ENCODE results near the gene ZNF516.

ZNF516 gene

GRCh38 chr18:76421685-76422078 lies 73.4 kb downstream of the ZNF516 start:
- Histone ChIP-seq H3K9me3 (ENCODE audit: control insufficient read depth, insufficient read depth, low read length) (no peaks in the 10 kb centered on the region), H3K79me2 (ENCODE audit: control insufficient read depth, low read length) (peaks cover 82% of the 10 kb centered on the region), H4K20me1 (ENCODE audit: control insufficient read depth, insufficient read depth, low read depth, low read length) (peaks cover under 1% of the 10 kb centered on the region; the same call in 1 of the 2 replicates), H3K9me2 (replicated peaks; ENCODE audit: control insufficient read depth, low read length) (no peaks in the 10 kb centered on the region), H3K36me3 (ENCODE audit: control insufficient read depth, low read length) (no peaks in the 10 kb centered on the region), H3K4me1 (ENCODE audit: control insufficient read depth, low read length) (no peaks in the 10 kb centered on the region), H3K4me3 (ENCODE audit: low read length) (no peak overlapping the region), H3K4me2 (ENCODE audit: low read length) (no peak overlapping the region), H3K27me3 (ENCODE audit: control insufficient read depth, low read length) (no peaks in the 10 kb centered on the region), H3K27ac (ENCODE audit: low read depth, low read length) (no peak overlapping the region), H3F3A (ENCODE audit: control insufficient read depth, insufficient read depth) (no peaks in the 10 kb centered on the region)
- TF ChIP-seq CTCF (IDR thresholded peaks at IDR 0.05; ENCODE audit: low read depth, low read length, poor library complexity, severe bottlenecking), result no peak
- no peak for TF ChIP-seq EZH2phosphoT487 (IDR thresholded peaks at IDR 0.05; ENCODE audit: borderline replicate concordance, low read length)

GRCh38 chr18:76420898-76421684 lies 74.0 kb downstream of the ZNF516 start:
- Histone ChIP-seq H3F3A (ENCODE audit: control insufficient read depth, insufficient read depth) (no peaks in the 10 kb centered on the region), H3K4me3 (ENCODE audit: low read length) (no peak overlapping the region), H3K27ac (ENCODE audit: low read depth, low read length) (no peak overlapping the region), H3K79me2 (ENCODE audit: control insufficient read depth, low read length) (peaks cover 81% of the 10 kb centered on the region), H4K20me1 (ENCODE audit: control insufficient read depth, insufficient read depth, low read depth, low read length) (no peaks in the 10 kb centered on the region; the same call in 1 of the 2 replicates), H3K4me1 (ENCODE audit: control insufficient read depth, low read length) (no peaks in the 10 kb centered on the region), H3K9me3 (ENCODE audit: control insufficient read depth, insufficient read depth, low read length) (no peaks in the 10 kb centered on the region), H3K36me3 (ENCODE audit: control insufficient read depth, low read length) (no peaks in the 10 kb centered on the region), H3K4me2 (ENCODE audit: low read length) (no peak overlapping the region), H3K27me3 (ENCODE audit: control insufficient read depth, low read length) (no peaks in the 10 kb centered on the region), H3K9me2 (replicated peaks; ENCODE audit: control insufficient read depth, low read length) (no peaks in the 10 kb centered on the region)
- TF ChIP-seq CTCF (IDR thresholded peaks at IDR 0.05; ENCODE audit: low read depth, low read length, poor library complexity, severe bottlenecking) (no peak), EZH2phosphoT487 (IDR thresholded peaks at IDR 0.05; ENCODE audit: borderline replicate concordance, low read length) (no peak)

GRCh38 chr18:76419811-76420210 lies 75.2 kb downstream of the ZNF516 start:
- no peaks in the 10 kb centered on the region for H3K9me2 ChIP-seq (replicated peaks; ENCODE audit: control insufficient read depth, low read length)
- no peak overlapping the region for H3K4me3 ChIP-seq (ENCODE audit: low read length)
- H3K27ac ChIP-seq (ENCODE audit: low read depth, low read length), result no peak overlapping the region
- no peaks in the 10 kb centered on the region for H3K9me3 ChIP-seq (ENCODE audit: control insufficient read depth, insufficient read depth, low read length)
- TF ChIP-seq CTCF (IDR thresholded peaks at IDR 0.05; ENCODE audit: low read depth, low read length, poor library complexity, severe bottlenecking), result no peak
- no peak for TF ChIP-seq EZH2phosphoT487 (IDR thresholded peaks at IDR 0.05; ENCODE audit: borderline replicate concordance, low read length)
- H3K4me1 ChIP-seq (ENCODE audit: control insufficient read depth, low read length), result no peaks in the 10 kb centered on the region
- peaks cover 78% of the 10 kb centered on the region for H3K79me2 ChIP-seq (ENCODE audit: control insufficient read depth, low read length)
- no peaks in the 10 kb centered on the region for H3F3A ChIP-seq (ENCODE audit: control insufficient read depth, insufficient read depth)
- H3K4me2 ChIP-seq (ENCODE audit: low read length), result no peak overlapping the region
- H3K27me3 ChIP-seq (ENCODE audit: control insufficient read depth, low read length), result no peaks in the 10 kb centered on the region
- H4K20me1 ChIP-seq (ENCODE audit: control insufficient read depth, insufficient read depth, low read depth, low read length), result no peaks in the 10 kb centered on the region
- H3K36me3 ChIP-seq (ENCODE audit: control insufficient read depth, low read length), result no peaks in the 10 kb centered on the region

Data from DOHH2 (cell line).